Superior temporal gyrus (tissue), 1 donor: ENCODE measurements around the gene DAP.
A peak's percentile ranks its signal among the peaks of the same experiment; 100 is the strongest.
"Not testable (repeated sequence)": the region's sequence is repeated elsewhere in the genome, so short reads cannot be mapped to it uniquely, and the experiment has no call there.

Experiments used
- DNase-seq: peaks from one replicate; pipeline ENCODE4 v3.0.0-alpha.2; 2016; ENCODE audit errors: extremely low spot score

DAP gene, protein sequence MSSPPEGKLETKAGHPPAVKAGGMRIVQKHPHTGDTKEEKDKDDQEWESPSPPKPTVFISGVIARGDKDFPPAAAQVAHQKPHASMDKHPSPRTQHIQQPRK

DNA sequence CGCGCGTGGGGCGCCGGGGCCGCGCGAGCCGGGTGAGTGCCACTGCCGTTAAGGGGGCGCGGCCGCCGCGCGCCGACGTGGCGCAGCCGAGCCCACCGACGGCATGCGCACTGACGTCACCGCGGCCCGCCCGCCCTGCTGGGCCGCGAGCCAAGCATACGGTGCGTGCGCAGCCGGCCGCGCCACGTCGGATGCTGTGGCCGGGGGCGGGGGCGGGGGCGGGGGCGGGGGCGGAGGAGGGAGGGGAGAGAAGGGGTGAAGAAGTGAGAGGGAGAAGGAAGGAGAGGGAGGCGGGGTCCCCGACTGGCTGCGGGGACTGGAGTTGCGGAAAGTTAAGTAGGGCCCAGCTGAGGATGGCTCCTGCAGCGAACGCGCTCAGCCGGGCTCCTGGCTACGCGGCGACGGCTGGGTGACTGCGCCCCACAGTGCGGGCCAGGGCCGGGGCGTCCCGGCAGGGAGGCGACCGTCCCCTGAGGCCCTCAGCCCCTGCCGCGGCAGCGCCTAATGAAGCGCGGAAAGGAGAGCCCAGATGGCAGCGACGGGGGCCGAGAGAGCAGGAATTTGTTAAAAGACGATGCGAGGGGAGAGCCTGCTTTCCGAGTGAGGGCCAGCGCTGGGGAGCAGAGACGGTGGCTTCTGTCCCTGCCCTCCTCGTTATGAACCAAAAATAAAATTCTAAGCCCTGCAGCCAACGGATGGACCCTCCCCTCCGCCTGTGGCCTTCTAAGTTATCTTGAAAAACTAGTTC lies at the start of gene DAP:
Gene DAP, minus strand, starts transcription at position 50 of the 748 bp plus-strand sequence. CDS start 166 bp downstream, outside the sequence.
- DNase-seq, result peak; percentile 66

DNA sequence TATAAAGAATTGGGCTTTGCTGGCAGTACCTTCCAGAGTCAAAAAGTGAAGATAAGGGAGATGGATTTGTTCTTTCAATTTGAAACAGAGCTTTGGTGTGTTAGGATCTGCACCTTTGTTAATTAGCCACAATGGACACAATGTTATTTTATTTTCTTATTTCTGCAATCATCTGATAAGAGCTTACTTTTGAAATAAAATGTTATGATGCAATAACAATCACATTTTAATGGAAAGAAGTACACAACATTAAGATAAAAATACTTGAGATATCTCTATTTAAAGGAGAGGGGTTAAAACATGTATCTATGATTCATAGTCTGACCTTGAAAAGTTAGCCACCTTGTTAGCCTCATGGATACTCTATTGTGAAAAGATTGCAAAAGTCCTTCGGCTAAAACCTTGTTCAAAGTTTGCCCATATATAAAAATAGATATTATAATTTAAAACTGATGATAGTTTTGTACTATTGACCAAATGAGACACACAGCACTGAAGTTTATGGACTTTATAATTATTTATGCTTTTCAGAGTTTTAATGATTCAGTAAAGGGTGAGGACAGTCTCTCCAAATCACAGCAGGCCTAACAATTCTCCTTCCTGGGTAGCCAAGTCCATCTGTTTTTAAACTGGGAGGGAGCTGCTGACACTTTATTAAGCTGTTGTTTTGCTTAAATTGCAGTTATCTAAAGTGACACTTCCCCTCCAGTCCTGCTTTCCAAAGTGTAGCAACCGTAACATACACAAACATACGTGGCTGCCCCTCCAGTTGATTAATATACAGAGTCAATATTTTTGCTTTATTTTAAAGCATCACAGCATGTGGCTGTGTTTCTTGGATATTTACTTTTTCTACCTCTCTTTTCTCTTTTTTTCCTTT lies 47.6 kb upstream of the DAP start:
- DNase-seq, result no peak

DNA sequence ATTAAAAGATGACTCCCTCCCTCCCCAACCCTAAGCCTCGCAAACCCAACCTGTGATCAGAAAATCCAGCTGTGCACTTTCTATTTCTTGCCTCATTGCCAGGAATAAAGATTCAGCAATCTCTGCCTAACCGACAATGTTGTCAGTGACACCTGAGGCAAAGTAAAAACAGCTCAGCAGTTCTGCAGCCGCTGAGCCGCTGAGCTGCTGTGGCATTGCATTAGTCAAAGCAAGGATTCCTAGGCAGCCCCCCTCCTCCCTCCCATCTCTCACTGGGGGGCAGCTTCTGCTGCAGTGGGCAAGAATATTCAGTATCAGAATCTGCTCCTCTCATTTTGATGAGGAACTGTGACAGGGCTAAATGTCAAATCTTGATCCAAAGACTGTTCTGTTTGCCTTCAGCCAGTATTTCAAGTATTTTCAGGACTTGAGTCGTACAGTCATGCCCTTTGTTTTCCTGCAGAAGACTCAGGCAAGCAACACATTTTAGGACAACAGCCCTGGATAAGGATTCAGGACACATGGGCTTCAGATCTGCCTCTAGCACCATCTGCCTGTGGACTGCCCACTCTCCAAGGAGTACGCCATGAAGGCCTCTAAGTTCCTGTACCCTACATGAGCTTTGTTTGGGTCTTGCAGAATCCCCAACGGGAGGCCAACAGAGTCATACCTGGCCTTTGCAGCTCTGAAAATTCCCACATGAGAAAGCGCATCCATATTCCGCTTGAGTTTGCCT lies 41.1 kb upstream of the DAP start:
- no peak for DNase-seq

DNA sequence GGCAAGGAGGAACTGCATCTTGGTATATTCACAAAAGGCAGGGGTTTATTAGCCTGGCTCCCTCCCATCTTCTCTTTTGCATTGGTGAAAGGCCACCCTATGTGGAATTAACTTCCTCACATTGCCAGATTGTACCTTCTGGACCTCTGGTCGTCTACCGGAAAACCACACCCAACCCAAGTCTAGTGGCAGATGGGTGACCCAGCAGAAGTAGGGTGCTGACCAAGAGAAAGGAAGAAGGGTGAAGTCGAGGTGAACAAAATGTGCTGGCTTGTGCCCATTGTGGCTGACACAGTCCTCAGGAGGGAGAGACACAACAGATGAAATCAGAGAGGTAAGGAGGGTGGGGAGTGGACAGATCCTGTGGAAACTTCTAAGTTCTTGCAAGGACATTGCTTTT lies 39.8 kb upstream of the DAP start:
- no peak for DNase-seq

DNA sequence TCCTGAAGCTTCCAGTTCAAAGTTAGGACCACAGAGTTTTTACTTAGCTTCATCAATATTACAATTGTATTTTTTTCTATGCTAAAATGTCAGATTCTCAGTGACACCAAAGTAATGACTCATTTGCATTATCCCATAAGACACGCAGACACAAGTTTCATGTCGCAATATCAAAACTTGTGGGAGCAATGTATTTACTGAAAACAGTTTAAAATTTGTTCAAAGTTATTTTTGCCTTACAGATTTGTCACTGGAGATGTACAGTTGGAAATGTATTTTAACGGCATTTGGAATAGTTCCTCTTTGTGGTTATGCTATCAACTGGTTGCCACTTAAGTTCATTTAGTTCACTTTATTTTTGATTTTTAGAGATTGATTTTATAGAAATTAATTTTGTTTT lies 36.2 kb upstream of the DAP start:
- no peak for DNase-seq

DNA sequence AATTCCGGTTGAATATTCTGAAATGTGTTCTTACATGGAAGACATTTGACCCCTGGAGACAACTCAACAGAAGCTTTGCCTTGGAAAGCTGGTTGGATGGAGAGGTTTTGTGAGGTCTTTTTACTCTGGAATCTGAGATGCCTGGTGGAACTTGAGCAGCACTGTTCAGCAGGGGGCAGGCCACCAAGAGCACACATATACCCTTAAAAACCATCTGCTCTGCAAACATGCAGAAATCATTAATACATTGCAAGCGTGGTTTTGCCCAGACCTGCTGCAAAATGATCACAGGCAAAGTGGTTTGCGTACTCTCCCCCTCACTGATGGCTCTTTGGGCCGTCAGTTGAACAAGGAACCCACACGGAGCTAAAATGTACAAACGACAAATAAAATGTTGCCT lies 32.8 kb upstream of the DAP start:
- no peak for DNase-seq

DNA sequence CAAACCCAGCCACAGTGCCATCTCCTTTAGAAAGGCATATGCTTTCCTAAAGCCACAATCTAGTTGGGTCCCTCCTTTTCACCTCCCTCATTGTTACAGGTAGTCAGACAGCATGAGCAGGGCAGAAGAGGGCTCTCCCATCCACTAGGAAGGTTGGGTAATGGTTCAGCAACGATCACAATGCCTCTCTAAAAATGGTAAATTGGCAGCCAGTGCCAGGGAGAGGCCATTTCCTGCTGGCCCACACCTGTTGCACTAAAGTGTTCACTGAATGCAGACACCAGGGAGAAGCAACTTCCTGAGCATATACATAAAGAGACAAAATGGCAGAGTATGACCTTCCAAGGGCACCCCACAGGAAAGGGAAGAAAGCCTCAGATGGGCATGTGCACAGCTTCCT lies 31.3 kb upstream of the DAP start:
- no peak for DNase-seq

DNA sequence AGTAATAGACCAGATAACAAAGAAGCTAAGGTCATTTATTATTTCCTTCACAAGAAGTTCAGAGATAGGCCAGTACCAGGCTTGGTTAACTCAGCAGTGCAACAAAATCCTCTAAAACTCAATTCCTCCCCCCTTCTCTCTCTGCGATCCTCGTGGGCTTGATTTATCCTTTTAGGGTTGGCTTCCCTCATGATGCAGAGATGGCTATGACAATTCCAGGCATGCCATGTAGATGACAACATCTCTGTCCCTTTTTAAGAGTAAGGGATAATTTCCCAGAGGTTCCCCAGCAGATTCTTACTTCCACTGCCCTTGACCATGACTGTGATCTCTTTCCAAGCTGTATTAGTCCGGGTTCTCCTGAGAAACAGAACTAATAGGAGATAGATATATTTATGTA lies 28.7 kb upstream of the DAP start:
- no peak for DNase-seq

DNA sequence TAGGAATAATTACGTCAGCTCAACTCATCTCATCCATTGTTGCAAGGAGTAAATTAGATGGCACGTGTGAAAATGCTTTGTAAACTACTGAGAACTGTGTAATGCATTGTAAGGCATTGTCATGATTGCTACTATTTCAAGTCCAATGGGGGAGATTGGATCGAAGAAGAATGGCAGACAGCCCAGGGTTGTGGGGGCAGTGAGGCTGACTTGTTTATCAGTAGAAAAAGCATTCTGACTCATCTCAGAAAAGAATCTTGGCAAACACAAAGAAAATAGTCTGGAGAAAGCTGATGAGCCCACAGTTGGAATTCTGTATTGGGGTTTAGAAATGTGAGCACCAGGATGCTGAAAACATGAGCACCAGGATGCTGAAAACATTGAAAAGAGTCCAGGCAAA lies 28.0 kb upstream of the DAP start:
- DNase-seq, result peak; percentile 29

DNA sequence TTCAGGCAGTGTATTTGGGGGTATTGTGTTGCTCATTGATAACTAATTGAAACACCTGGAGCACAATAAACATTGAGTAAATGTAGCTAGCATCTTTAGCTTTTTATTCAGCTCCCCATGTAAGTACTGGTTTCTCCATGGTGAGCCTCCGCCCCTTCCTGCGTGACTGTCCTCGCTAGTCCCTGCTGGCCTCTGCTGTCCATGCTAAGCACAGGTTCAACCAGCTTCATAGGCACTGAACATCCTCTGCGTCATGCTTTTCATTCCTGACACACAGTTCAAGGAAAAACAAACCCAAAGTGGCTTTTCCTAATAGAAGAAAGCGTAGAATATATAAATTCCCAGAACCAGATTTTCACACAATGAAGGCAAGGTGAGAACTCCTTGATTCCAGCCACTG lies 27.3 kb upstream of the DAP start:
- no peak for DNase-seq

DNA sequence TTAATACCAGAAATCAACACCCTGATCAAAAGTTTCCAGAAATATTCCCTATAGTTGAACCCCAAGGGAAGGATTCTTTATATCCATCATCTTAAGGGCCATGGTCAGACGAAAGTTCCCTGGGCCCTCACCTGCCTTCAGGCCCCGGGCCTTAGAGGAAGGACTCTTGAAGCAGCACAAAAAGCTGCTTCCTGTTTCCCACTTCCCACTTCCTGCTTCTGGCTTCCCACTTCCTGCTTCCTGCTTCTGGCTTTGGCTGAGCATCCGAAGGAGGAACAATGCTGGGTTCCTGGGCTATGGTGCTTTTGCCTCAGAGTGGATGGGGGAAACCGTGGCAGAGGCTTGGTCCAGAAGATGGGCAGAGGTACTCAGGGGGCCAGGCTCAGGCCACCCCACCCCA lies 25.8 kb upstream of the DAP start:
- no peak for DNase-seq

DNA sequence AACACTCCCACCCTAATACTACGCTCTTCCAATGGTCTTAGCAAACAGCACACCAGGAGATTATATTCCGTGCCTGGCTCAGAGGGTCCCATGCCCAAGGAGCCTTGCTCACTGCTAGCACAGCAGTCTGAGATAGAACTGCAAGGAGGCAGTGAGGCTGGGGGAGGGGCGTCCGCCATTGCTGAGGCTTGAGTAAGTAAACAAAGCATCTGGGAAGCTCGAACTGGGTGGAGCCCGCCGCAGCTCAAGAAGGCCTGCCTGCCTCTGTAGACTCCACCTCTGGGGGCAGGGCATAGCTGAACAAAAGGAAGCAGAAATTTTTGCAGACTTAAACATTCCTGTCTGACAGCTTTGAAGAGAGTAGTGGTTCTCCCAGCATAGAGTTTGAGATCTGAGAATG lies 19.2 kb upstream of the DAP start:
- DNase-seq, result not testable (repeated sequence)

DNA sequence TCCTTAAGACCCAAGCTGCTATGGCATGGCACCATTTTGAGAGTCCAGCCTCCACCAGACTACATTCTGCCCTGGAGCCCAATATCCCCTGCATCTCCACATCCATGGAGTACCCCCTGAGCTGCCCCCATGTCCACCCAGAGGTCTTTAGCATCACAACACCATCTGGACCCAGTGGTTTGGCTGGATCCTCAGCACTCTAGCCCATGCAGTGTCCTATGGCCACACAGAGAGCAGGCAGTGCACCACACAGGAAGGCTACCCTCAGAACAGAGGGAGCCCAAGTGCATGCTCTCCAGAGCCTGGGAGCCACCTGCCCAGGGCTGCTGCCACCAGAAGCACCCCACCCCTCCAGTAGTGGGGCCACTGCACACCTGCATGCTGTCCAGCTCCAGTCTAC lies 18.6 kb upstream of the DAP start:
- no peak for DNase-seq

DNA sequence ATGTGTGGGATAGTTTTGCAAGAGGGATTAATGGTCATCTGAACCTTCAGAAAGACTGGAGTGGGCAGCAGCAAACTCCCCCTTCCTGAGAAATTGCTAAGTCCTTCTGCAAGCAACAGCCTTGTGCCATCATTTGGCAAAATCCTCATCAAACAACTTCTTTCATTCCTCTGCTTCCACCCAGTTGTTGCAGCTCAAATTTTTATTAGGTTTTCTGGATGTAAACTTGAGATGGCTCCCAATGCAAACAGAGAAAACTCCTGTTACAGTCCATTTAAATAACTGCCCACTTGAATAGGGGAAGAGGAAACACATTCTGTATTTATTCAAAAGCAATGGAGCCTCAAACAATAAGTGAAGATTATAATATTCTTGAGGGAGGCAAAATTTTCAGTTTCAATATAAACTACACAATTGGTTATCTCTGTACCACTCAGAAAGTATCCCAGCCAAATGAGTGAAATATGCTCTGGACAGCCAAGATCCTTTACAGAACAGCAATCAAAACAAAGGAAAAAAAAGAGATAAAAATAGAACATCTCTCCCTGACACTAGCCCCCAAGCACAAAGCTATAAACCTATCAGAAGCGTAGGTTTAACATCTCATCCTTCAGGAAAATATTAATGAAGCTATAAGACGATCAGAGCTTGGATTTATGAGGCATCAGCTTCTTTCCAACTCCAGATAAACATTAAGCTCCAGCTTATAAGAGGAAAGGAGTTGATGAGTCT lies 17.3 kb upstream of the DAP start:
- no peak for DNase-seq

DNA sequence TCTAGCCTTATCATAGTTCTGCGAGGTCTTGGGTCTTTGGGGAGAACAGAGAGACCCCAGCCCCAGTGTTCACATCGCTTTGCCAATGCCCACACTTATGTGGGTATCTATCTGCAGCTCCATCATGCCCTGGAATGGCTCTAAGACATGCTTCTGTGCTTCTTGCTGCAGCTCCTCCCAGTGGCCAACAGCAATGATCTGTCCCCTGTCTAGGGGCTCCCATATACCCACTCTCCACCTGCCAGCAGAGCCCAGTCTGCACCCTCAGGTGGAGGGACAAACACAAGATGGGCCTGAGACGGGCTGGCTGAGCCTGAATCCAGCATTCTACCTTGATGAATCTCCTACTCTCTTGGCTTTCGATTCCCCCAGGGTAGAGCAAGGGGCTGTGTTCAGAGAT lies 14.6 kb upstream of the DAP start:
- DNase-seq, result no peak

DNA sequence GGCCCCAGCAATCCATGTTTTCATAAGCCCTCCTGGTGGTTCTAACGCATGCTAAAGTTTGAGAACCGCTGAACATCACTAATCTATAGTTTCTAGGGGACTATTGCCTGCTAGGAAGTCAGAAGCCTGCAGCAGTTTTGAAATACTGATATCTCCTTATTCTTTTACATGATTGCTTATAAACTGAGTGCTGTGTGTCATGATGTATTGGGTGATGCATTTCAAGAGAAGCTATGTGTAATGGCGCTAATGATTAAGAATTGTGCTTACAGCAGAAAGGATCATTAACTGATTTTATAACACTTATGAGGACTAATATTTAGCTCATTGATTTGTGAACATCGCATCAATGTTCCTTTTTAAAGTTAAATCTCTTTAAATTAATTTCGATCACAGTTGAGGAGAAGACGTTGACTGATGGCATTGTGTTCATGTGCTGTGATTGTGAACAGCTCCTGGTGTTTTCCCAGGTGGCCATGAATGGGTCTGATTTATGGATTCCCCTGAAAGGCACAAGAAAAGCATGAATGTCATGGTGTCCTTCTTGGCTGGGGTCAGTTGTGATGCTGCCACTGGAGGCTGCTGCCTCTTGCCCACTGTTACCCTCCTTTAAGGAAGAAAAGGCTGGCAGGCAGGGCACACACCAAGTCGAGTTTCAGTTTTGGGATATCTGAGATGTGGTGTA lies 12.0 kb upstream of the DAP start:
- no peak for DNase-seq

DNA sequence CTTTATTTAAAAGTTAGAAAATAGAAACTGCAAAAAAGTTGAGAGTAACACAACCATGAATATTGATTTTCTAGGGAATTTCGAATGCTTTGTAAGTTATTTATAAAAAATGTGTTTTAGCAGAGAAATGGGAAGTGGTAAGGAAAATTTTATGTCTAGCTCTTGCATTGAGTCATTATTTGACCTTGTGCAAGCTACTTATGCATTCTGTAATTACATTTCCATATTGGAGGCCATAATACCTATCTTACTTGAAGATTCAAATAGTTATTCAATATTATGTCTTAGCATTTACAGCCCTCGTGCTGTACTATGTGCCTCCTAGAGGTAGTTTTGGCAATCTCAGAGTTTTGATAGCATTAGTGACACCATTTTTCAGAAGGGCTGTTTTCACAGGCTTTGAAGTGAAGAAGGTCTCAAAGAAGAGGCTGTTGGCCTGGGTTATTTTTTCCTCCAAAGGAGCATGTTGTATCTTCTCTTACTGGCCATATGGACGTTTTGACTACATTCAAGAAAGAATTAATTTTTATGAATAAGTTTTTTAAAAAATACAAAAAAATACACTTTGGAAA lies 7.4 kb upstream of the DAP start:
- no peak for DNase-seq

DNA sequence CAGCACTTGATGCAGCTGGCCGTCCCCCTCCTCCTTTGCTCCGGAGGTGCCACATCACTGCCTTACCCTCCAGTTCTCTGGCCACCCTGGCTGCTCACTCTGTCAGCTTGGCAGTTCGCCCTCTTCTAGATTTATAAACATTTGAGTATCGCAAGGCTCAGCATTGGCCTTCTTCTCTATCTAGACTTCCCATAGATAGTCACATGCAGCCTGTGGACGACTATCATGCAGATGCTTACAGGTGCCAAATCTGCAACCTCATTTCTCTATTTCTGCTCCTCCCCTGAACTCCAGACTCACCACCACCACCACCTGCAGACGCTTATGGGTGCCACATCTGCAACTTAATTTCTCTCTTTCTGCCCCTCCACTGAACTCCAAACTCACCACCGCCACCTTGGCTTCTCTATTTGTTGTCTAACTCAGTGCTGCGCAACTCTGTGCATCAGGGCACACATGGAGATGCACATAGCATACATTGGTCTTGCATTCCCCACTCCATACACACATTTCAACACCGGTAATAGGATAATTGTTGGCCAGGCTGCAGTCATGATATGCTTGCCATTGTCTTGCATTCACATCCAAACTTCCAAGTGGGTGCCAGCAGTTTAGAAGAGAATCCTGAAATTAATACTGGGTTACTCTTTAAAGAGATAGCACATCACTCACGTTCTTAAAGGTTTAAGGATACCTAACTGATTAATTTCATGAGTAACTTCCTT lies 1.9 kb upstream of the DAP start:
- DNase-seq, result no peak

DNA sequence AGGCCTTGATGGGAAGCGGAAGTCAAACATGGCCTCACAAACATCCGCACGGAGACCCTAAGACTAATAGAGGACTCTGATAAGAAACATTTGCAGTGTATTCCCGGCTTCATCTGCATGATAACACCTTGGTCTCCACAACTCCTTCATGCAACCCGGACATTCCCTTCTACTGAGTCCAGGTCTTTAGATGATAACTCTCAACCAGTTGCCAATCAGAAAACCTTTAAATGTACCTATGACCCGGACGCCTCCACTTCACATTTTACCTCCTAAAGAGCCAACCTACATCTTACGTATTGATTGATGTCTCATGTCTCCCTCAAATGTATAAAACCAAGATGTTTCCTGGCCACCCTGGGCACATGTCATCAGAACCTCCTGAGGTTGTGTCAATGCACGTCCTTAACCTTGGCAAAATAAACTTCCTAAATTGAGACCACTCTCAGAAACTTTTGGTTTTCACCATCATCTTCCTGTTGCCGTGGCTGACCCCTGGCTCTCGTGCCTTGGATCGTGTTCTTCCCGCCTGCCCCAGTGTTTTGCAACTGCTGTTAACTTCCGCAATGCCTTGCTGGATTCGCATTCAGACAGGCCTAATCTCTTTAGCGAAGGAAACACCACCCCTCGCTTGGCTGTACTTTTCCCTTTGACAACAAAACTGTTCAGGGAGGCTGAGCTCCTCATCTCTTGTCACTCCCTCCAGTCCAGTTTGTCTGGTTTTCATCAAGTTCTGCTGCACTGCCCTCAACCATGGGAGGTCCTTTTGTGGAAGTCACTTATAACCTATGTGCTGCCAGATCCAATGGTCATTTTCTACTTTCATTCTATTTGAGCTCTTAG lies 1.1 kb upstream of the DAP start:
- DNase-seq, result peak; percentile 21
